ENCODE data around the gene GPER1. TPM values are rescaled to one million over a fixed set of nuclear protein-coding genes. Genes with fewer than 3 reads are reported as not detected.

GPER1 gene
- total and polyA plus RNA-seq, 2 experiments from 2014 or later, result 0.89 TPM; not detected in 1

DNA sequence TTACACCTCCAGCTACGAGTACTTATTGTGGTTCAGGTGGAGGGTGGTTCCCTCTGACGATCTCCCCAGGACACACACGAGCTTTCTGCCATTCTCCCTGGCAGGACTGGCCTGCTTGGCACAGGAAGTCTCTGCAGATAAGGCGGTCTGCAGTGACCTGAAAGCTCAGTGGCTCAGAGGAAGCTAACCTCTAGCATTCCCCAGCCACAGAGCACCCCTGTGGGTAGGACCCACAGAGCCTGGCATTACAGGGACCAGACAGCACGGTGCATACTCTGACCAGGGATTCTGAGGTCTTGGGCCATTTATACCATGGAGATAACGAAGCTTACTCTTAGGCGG, 45.5 kb upstream of the GPER1 start (continued):
- TF ChIP-seq CREB1 (CRISPR knock-in tag; IDR thresholded peaks at IDR 0.05; ENCODE audit: low read depth) (no peak), ETS1 (IDR thresholded peaks at IDR 0.05) (no peak)

GRCh38 chr7:1043552-1044188, 44.2 kb upstream of the GPER1 start:
- Histone ChIP-seq H3K36me3 (ENCODE audit: insufficient read depth) (no peaks in the 10 kb centered on the region), H3K27ac (ENCODE audit: low read depth) (peak overlapping the region; percentile 84), H3F3A (replicated peaks; ENCODE audit: low read depth) (peaks cover 6% of the 10 kb centered on the region; the same call in 1 of the 2 replicates), H3K79me2 (replicated peaks; ENCODE audit: insufficient read depth) (peaks cover 36% of the 10 kb centered on the region), H3K27me3 (ENCODE audit: insufficient read depth) (no peaks in the 10 kb centered on the region), H4K20me1 (replicated peaks; ENCODE audit: insufficient read depth) (peaks cover 3% of the 10 kb centered on the region; the same call in 1 of the 2 replicates), H2AFZ (no peak overlapping the region), H3K4me1 (ENCODE audit: insufficient read depth) (peaks cover 11% of the 10 kb centered on the region), H3K9me2 (ENCODE audit: insufficient read depth) (no peaks in the 10 kb centered on the region), H3K4me2 (peak overlapping the region; percentile 67), H3K4me3 (peak overlapping the region; percentile 44)
- Mint-ChIP-seq H3K36me3 (ENCODE audit: low read depth) (peaks cover 7% of the 10 kb centered on the region), H3K27me3 (ENCODE audit: insufficient read depth, low read depth, poor library complexity) (peaks cover 3% of the 10 kb centered on the region), H3K4me3 (peak overlapping the region; percentile 67), H3K4me1 (peaks cover 42% of the 10 kb centered on the region), H3K9me3 (peaks cover 9% of the 10 kb centered on the region), H3K27ac (peak overlapping the region; percentile 97)
- no peak for DNase-seq (ENCODE audit: low spot score)
- no peak; the same call in 2 of the 3 replicates for ATAC-seq
- TF ChIP-seq NANOG (IDR thresholded peaks at IDR 0.05; ENCODE audit: borderline replicate concordance), result no peak
- TF ChIP-seq POLR2AphosphoS5 (IDR thresholded peaks at IDR 0.05; ENCODE audit: low read depth), result 0 out of 2 replicates have a peak, but pooled peaks have one; percentile 4

DNA sequence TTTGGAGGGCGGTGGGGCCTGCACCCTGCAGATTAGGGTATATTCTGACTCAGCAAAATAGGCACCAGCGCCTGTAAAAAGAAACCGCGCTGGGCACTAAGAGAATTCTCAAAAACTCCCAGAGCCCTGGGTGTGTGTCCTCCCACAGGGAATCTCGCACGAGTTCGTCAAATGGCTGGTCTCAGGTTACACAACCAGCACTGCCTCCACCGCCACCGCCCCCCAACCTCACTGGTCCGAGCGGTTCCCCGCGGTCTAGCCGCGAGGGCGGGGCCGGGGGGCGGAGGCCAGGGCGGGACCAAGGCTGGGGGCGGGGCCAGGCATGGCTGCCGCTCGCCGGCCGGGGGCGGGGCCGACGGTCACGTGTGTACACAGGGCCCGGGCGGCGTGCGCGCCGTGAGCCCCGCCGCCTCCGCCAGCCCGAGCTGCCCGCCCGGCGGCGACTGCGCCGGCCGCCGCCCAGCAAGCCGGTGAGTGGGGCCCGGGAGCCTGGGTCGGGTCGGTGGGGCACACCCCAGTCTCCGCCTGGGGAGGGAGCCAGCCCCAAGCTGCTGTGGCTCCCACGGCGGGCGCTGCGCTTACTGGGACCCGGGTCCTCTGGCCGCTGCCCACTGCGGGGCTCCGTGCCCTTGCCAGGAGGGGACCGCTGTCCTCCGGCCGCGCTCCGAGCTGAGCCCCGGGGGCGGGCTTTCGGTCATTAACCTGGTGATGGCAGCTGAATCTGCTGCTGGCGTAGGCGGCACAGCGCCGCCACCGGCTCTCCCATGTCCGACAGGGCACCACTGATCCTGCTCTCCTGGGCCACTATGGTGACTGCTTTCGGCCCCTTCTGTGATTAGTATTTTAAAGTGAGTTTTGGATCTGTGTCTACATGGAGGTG, 43.5 kb upstream of the GPER1 start, which contains the start of gene GPR146:
Gene GPR146 (plus strand): TSS at position 358 of the 880 bp plus-strand sequence. CDS start 12,970 bp downstream, outside the sequence.
- H3K79me2 ChIP-seq (replicated peaks; ENCODE audit: insufficient read depth), result peaks cover 37% of the 10 kb centered on the region
- peak; percentile 86 for ATAC-seq
- Mint-ChIP-seq H3K36me3 (ENCODE audit: low read depth) (peaks cover 7% of the 10 kb centered on the region), H3K27me3 (ENCODE audit: insufficient read depth, low read depth, poor library complexity) (peaks cover 3% of the 10 kb centered on the region), H3K27ac (peak within 1 kb of the TSS; percentile 97), H3K4me1 (peaks cover 42% of the 10 kb centered on the region), H3K4me3 (peak within 1 kb of the TSS; percentile 81), H3K9me3 (peaks cover 9% of the 10 kb centered on the region)
- H2AFZ ChIP-seq, result no peak within 1 kb of the TSS
- no peaks in the 10 kb centered on the region for H3K36me3 ChIP-seq (ENCODE audit: insufficient read depth)
- peak within 1 kb of the TSS; percentile 71 for H3K4me3 ChIP-seq
- H3K27me3 ChIP-seq (ENCODE audit: insufficient read depth), result no peaks in the 10 kb centered on the region
- peak within 1 kb of the TSS; percentile 83 for H3K4me2 ChIP-seq
- H4K20me1 ChIP-seq (replicated peaks; ENCODE audit: insufficient read depth), result peaks cover 3% of the 10 kb centered on the region; the same call in 1 of the 2 replicates
- H3K9me2 ChIP-seq (ENCODE audit: insufficient read depth), result no peaks in the 10 kb centered on the region
- H3K4me1 ChIP-seq (ENCODE audit: insufficient read depth), result peaks cover 11% of the 10 kb centered on the region
- peaks cover 6% of the 10 kb centered on the region; the same call in 1 of the 2 replicates for H3F3A ChIP-seq (replicated peaks; ENCODE audit: low read depth)
- peak within 1 kb of the TSS; percentile 84 for H3K27ac ChIP-seq (ENCODE audit: low read depth)
- DNase-seq (ENCODE audit: low spot score), result peak; percentile 98
- peak; percentile 44; the same call in 1 of the 2 replicates for TF ChIP-seq CREB1 (CRISPR knock-in tag; IDR thresholded peaks at IDR 0.05; ENCODE audit: low read depth)
- TF ChIP-seq ETS1 (IDR thresholded peaks at IDR 0.05), result no peak
- TF ChIP-seq CTCF (conservative IDR thresholded peaks at IDR 0.05; ENCODE audit: low read depth in 2 of 2), result peak; percentile 55 to 59
